DND-41 (cell line): ENCODE data around the gene RNGTT.

Experiments
- EZH2 ChIP-seq: IDR thresholded peaks from 3 replicates; pipeline ENCODE4 v1.6.1; 2012; ENCODE audit warnings: borderline replicate concordance, low read depth, mild to moderate bottlenecking, moderate library complexity, low read length, inconsistent platforms; ENCODE audit not compliant: severe bottlenecking
- TF ChIP-seq, protein P1 (sequence below): IDR thresholded peaks from 2 replicates; pipeline ENCODE4 v1.5.1; 2012; ENCODE audit warnings: borderline replicate concordance, low read length, moderate library complexity, mild to moderate bottlenecking; ENCODE audit not compliant: poor library complexity, severe bottlenecking; ENCODE audit errors: extremely low read depth

DNA sequence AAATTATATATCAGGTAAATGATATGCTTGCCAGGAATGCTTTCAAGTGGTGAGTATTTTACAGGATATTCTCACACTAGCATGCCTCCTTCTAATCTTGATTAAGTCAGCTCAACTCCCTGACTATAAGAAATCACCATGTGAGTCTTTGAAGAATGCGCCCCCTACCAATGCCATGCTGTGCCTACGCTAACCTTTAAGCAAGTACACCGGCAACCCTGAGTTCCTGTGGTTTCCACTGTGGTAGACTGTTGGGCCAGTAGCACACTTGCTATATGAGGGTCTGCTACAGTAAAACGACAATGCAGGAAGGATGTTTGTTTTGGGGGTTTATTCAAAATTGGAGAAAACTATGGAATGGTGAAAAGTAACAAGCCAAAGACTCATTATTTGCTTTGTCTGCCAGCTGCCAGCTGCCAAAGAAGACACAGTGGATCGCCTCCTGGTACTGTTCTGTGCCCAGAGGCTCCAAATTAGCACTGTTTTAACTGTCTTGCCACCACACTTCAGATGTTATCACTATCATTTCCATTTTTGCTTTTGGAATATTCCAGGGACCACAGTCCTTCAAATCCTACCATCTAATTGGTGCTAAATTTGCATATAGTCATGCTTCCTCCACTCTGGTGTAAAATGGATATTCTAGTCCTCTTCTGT is 333.5 kb downstream of the RNGTT start:
- TF ChIP-seq, protein P1, sequence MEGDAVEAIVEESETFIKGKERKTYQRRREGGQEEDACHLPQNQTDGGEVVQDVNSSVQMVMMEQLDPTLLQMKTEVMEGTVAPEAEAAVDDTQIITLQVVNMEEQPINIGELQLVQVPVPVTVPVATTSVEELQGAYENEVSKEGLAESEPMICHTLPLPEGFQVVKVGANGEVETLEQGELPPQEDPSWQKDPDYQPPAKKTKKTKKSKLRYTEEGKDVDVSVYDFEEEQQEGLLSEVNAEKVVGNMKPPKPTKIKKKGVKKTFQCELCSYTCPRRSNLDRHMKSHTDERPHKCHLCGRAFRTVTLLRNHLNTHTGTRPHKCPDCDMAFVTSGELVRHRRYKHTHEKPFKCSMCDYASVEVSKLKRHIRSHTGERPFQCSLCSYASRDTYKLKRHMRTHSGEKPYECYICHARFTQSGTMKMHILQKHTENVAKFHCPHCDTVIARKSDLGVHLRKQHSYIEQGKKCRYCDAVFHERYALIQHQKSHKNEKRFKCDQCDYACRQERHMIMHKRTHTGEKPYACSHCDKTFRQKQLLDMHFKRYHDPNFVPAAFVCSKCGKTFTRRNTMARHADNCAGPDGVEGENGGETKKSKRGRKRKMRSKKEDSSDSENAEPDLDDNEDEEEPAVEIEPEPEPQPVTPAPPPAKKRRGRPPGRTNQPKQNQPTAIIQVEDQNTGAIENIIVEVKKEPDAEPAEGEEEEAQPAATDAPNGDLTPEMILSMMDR: peak; percentile 86
- no peak for TF ChIP-seq EZH2
